ENCODE data around the gene DHX58.

DHX58 gene

GRCh38 chr17:42090964-42091790 is 21.3 kb downstream of the DHX58 start:
- TF ChIP-seq CTCF (conservative IDR thresholded peaks at IDR 0.05; ENCODE audit: low read depth, low read length) = no peak

GRCh38 chr17:42088736-42089135 is 23.8 kb downstream of the DHX58 start:
- TF ChIP-seq CTCF (conservative IDR thresholded peaks at IDR 0.05; ENCODE audit: low read depth, low read length) = no peak
- DNase-seq (ENCODE audit: low read depth) = no peak
- H3K4me3 ChIP-seq (ENCODE audit: low read depth, low read length) = no peak overlapping the region

More at GRCh38 chr17:42090964-42091790, 21.3 kb downstream of the DHX58 start:
- no peak for DNase-seq (ENCODE audit: low read depth)
- no peak overlapping the region for H3K4me3 ChIP-seq (ENCODE audit: low read depth, low read length)

- no peak for TF ChIP-seq CTCF (conservative IDR thresholded peaks at IDR 0.05; ENCODE audit: low read depth, low read length)
- DNase-seq (ENCODE audit: low read depth) = no peak
- no peak overlapping the region for H3K4me3 ChIP-seq (ENCODE audit: low read depth, low read length)
Observed at GRCh38 chr17:42087736-42088705, 24.5 kb downstream of the DHX58 start.

GRCh38 chr17:42087042-42087701 is 25.3 kb downstream of the DHX58 start:
- no peak for DNase-seq (ENCODE audit: low read depth)
- no peak overlapping the region for H3K4me3 ChIP-seq (ENCODE audit: low read depth, low read length)
- TF ChIP-seq CTCF (conservative IDR thresholded peaks at IDR 0.05; ENCODE audit: low read depth, low read length) = no peak

- H3K4me3 ChIP-seq (ENCODE audit: low read depth, low read length) = no peak overlapping the region
- no peak for DNase-seq (ENCODE audit: low read depth)
- no peak for TF ChIP-seq CTCF (conservative IDR thresholded peaks at IDR 0.05; ENCODE audit: low read depth, low read length)
Observed at GRCh38 chr17:42081516-42082129, 30.9 kb downstream of the DHX58 start.

GRCh38 chr17:42079541-42079940 is 33.0 kb downstream of the DHX58 start:
- TF ChIP-seq CTCF (conservative IDR thresholded peaks at IDR 0.05; ENCODE audit: low read depth, low read length) = no peak
- no peak for DNase-seq (ENCODE audit: low read depth)
- no peak overlapping the region for H3K4me3 ChIP-seq (ENCODE audit: low read depth, low read length)
